Stimulated activated CD8-positive, alpha-beta memory T cell treated with anti-CD3 and anti-CD28 coated beads, Interleukin-7, amount 100 ng/mL, for 24 hours (primary cell): ENCODE results near the gene DCST1.

ENCODE experiments used
- DNase-seq: peaks from one replicate; pipeline ENCODE4 v3.0.0-alpha.2; 2020; ENCODE audit warnings: low read depth

Gene DCST1

GRCh38 chr1:155000726-155001424, 32.7 kb upstream of the DCST1 start:
- DNase-seq = peak; percentile 62

- DNase-seq = no peak
Observed at GRCh38 chr1:155001425-155001674, 32.3 kb upstream of the DCST1 start.

- peak; percentile 98 for DNase-seq
Observed at GRCh38 chr1:155001675-155002463, 31.8 kb upstream of the DCST1 start.

- no peak for DNase-seq
Observed at GRCh38 chr1:155002464-155003226, 31.0 kb upstream of the DCST1 start, which contains the start of gene ZBTB7B. Gene ZBTB7B, plus strand, starts transcription at chr1:155002802. Its CDS starts 11,859 bp downstream, at chr1:155014661.

GRCh38 chr1:155003227-155003765, 30.3 kb upstream of the DCST1 start:
- no peak for DNase-seq

- no peak for DNase-seq
Observed at GRCh38 chr1:155003766-155004351, 29.8 kb upstream of the DCST1 start.

GRCh38 chr1:155004352-155005075, 29.1 kb upstream of the DCST1 start:
- no peak for DNase-seq

- no peak for DNase-seq
Observed at GRCh38 chr1:155005076-155006011, 28.3 kb upstream of the DCST1 start.

GRCh38 chr1:155006601-155007101, 27.0 kb upstream of the DCST1 start:
- no peak for DNase-seq

GRCh38 chr1:155007251-155007828, 26.3 kb upstream of the DCST1 start:
- no peak for DNase-seq

- no peak for DNase-seq
Observed at GRCh38 chr1:155008015-155008941, 25.3 kb upstream of the DCST1 start.

- DNase-seq = no peak
Observed at GRCh38 chr1:155009221-155009711, 24.4 kb upstream of the DCST1 start.

- DNase-seq = no peak
Observed at GRCh38 chr1:155009742-155010141, 23.9 kb upstream of the DCST1 start.

GRCh38 chr1:155010211-155010918, 23.3 kb upstream of the DCST1 start:
- DNase-seq = no peak

GRCh38 chr1:155011004-155011416, 22.6 kb upstream of the DCST1 start:
- no peak for DNase-seq

GRCh38 chr1:155011437-155012025, 22.1 kb upstream of the DCST1 start:
- no peak for DNase-seq

GRCh38 chr1:155012026-155012546, 21.5 kb upstream of the DCST1 start:
- no peak for DNase-seq
